Smooth muscle cell (in vitro differentiated cells): Measurements from ENCODE around the gene CCDC81. TPM values are rescaled to one million over a fixed set of nuclear protein-coding genes. Genes with fewer than 3 reads are reported as not detected.
A peak's percentile ranks its signal among the peaks of the same experiment; 100 is the strongest.

Experiments used
- DNase-seq: peaks from one replicate; lab custom pipeline; 2025; ENCODE audit not compliant: unreplicated experiment; lab: John Stamatoyannopoulos, UW
- H2AFZ ChIP-seq: fragments of 200-600 bp; sonication (generic); 2 replicates; pipeline ENCODE4 v1.6.0; 2016; ENCODE audit warnings: antibody characterized with exemption, low read depth, mild to moderate bottlenecking
- H3F3A ChIP-seq: fragments of 200-600 bp; sonication (generic); 2 replicates; pipeline ENCODE4 v1.6.0; 2017; ENCODE audit warnings: antibody characterized with exemption, low read depth
- H3K27ac ChIP-seq: fragments of 200-600 bp; sonication (generic); 2 replicates; pipeline ENCODE4 v1.5.1; 2016; ENCODE audit warnings: low read depth, mild to moderate bottlenecking
- H3K27me3 ChIP-seq: fragments of 200-600 bp; sonication (generic); 2 replicates; pipeline ENCODE4 v1.6.1; 2016; ENCODE audit warnings: low read depth, mild to moderate bottlenecking
- H3K36me3 ChIP-seq: fragments of 200-600 bp; sonication (generic); 2 replicates; pipeline ENCODE4 v1.5.1; 2016; ENCODE audit warnings: low read depth
- H3K4me1 ChIP-seq: fragments of 200-600 bp; sonication (generic); 2 replicates; pipeline ENCODE4 v1.5.1; 2016; ENCODE audit warnings: low read depth
- H3K4me2 ChIP-seq: fragments of 200-600 bp; sonication (generic); 2 replicates; pipeline ENCODE4 v1.6.0; 2016; ENCODE audit warnings: mild to moderate bottlenecking
- H3K4me3 ChIP-seq: fragments of 200-600 bp; sonication (generic); 2 replicates; pipeline ENCODE4 v1.5.1; 2016; ENCODE audit warnings: mild to moderate bottlenecking
- H3K79me2 ChIP-seq: fragments of 200-600 bp; sonication (generic); 2 replicates; pipeline ENCODE4 v1.6.0; 2016; ENCODE audit warnings: low read depth, mild to moderate bottlenecking
- H3K9ac ChIP-seq: fragments of 200-600 bp; sonication (generic); 2 replicates; pipeline ENCODE4 v1.6.0; 2016; ENCODE audit warnings: low read depth
- H3K9me3 ChIP-seq: fragments of 200-600 bp; sonication (generic); replicated peaks from 2 replicates; pipeline ENCODE4 v1.5.1; 2016; ENCODE audit warnings: low read depth
- H4K20me1 ChIP-seq: fragments of 200-600 bp; sonication (generic); 2 replicates; pipeline ENCODE4 v1.6.0; 2016; ENCODE audit warnings: low read depth
- WGBS: methylation state at CpG from one replicate; pipeline ENCODE4 v1.1.7; 2016; ENCODE audit warnings: low lambda C conversion rate; 5-methylcytosine and 5-hydroxymethylcytosine counted together
- polyA plus RNA-seq: library from polyadenylated mRNA; unstranded; fragments of >200 nt; fragmentation: Nextera tagmentation; extraction: Ambion mirVana; gene quantifications from 2 replicates; pipeline ENCODE4 v1.2.1, GENCODE V29; 2016
- total RNA-seq: library from RNA; depleted of rRNA; stranded (reverse); fragments of >200 nt; gene quantifications from 2 replicates; pipeline ENCODE4 v1.2.3, GENCODE V29; 2014
- TF ChIP-seq, protein P1 (sequence below): fragments of 200-600 bp; sonication (generic); IDR thresholded peaks from 2 replicates; pipeline ENCODE4 v1.5.1; 2017; ENCODE audit warnings: borderline replicate concordance, mild to moderate bottlenecking, antibody characterized with exemption; ENCODE audit not compliant: insufficient read depth, poor library complexity, severe bottlenecking

CCDC81 gene
- total and polyA plus RNA-seq, 2 experiments from 2014 or later = 4.8 to 9.8 TPM

DNA sequence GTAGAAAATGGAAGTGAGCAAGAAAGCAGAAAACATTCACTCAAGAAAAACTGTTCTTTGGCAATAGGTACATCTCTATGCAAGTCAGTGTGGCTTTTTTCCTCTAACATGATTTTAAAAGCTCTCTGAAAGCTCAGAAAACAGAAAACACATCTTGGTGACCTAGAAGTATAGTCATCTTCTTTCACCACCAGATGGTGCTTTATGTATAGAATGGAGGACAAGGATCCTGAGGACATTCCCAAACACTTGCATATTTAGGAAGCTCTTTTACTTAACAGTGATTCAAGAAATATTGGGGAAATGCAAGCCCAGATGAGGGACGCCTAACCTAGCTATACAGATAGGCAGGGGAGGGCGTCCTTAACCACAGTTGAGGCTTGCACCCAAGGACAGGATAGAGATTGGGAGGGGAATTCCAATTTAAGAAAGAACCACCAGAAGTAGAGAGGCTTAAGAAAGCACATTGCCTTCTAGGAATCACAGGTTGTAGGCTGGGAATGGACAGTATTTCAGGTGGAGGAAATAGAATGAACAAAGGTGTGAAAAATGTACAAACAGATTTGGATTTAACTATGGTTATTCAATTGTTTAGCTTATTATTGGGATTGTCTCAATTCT, 13.8 kb upstream of the CCDC81 start:
- no peak for DNase-seq
- no peaks in the 10 kb centered on the region for H3K36me3 ChIP-seq
- H3K27me3 ChIP-seq = no peaks in the 10 kb centered on the region
- no peak overlapping the region for H2AFZ ChIP-seq
- H3K79me2 ChIP-seq = no peaks in the 10 kb centered on the region
- no peaks in the 10 kb centered on the region for H3K9me3 ChIP-seq
- H3K27ac ChIP-seq = no peak overlapping the region
- TF ChIP-seq, protein P1, sequence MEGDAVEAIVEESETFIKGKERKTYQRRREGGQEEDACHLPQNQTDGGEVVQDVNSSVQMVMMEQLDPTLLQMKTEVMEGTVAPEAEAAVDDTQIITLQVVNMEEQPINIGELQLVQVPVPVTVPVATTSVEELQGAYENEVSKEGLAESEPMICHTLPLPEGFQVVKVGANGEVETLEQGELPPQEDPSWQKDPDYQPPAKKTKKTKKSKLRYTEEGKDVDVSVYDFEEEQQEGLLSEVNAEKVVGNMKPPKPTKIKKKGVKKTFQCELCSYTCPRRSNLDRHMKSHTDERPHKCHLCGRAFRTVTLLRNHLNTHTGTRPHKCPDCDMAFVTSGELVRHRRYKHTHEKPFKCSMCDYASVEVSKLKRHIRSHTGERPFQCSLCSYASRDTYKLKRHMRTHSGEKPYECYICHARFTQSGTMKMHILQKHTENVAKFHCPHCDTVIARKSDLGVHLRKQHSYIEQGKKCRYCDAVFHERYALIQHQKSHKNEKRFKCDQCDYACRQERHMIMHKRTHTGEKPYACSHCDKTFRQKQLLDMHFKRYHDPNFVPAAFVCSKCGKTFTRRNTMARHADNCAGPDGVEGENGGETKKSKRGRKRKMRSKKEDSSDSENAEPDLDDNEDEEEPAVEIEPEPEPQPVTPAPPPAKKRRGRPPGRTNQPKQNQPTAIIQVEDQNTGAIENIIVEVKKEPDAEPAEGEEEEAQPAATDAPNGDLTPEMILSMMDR = peak; percentile 39
- no peaks in the 10 kb centered on the region for H4K20me1 ChIP-seq
- H3K4me1 ChIP-seq = no peaks in the 10 kb centered on the region
- H3K9ac ChIP-seq = no peak overlapping the region
- no peak overlapping the region for H3K4me2 ChIP-seq
- 22% methylated on average over 2 of the region's 2 CpGs for WGBS
- no peak overlapping the region for H3K4me3 ChIP-seq
- no peaks in the 10 kb centered on the region for H3F3A ChIP-seq

DNA sequence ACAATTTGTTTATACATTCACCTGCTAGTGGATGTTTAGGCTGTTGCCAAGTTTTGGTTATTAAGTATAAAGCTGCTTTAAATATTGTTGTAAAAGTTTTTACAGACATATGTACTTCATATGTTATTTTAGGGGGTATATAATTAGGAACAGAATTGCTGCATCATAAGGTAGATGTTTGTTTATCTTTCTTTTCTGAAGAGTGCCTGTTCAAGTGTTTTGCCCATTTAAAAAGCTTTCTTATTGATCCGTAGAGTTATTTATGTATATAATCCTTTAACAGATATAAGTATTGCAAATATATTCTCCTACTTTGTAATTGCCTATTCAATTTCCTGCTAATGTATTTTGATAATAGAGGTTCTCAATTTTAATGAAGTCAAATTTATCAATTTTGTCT, 11.3 kb upstream of the CCDC81 start:
- Histone ChIP-seq H3K4me3 (no peak overlapping the region), H3K36me3 (no peaks in the 10 kb centered on the region), H3K27ac (no peak overlapping the region), H3K9ac (no peak overlapping the region), H3K4me2 (no peak overlapping the region), H4K20me1 (no peaks in the 10 kb centered on the region), H3K4me1 (no peaks in the 10 kb centered on the region), H2AFZ (no peak overlapping the region), H3K27me3 (no peaks in the 10 kb centered on the region), H3K9me3 (no peaks in the 10 kb centered on the region), H3F3A (no peaks in the 10 kb centered on the region), H3K79me2 (no peaks in the 10 kb centered on the region)
- WGBS = 100% methylated on average over 1 of the region's 1 CpG
- TF ChIP-seq, protein P1 = no peak
- DNase-seq = no peak

DNA sequence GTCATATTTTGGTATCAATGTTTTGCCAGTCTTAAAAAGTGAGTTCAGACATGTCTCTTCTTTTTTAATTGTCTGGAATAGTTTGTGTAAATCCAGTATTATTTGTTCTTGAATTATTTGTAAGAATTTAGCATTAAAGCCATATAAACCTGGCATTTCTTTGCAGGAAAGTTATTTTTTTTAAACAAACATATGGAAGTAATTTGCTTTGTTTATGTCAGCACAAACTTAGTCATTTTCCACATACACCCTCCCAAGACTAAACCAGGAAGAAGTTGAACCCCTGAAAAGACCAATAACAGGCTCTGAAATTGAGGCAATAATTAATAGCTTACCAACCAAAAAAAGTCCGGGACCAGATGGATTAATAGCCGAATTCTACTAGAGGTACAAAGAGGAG, 9.1 kb upstream of the CCDC81 start:
- Histone ChIP-seq H3K9me3 (no peaks in the 10 kb centered on the region), H3K9ac (no peak overlapping the region), H4K20me1 (no peaks in the 10 kb centered on the region), H3K4me2 (no peak overlapping the region), H3K27ac (no peak overlapping the region), H3F3A (peaks cover 2% of the 10 kb centered on the region), H3K27me3 (no peaks in the 10 kb centered on the region), H3K4me1 (no peaks in the 10 kb centered on the region), H3K36me3 (no peaks in the 10 kb centered on the region), H2AFZ (no peak overlapping the region), H3K79me2 (no peaks in the 10 kb centered on the region), H3K4me3 (no peak overlapping the region)
- TF ChIP-seq, protein P1 = no peak
- no peak for DNase-seq
- 91% methylated on average over 2 of the region's 2 CpGs for WGBS

DNA sequence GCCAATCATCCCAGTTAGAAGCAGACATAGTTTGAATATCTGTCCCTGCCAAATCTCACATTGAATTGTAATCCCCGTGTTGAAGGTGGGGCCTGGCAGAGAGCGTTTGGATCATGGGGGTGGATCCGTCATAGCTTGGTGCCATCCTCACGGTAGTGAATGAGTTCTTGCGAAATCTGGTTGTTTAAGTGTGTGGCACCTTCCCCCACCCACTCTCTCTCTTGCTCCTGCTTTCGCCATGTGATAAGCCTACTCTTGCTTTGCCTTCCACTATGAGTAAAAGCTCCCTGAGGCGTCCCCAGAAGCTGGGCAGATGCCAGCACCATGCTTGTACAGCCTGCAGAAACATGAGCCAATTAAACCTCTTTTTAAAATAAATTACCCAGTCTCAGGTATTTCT, 5.0 kb upstream of the CCDC81 start:
- Histone ChIP-seq H3K9me3 (no peaks in the 10 kb centered on the region), H3K79me2 (no peaks in the 10 kb centered on the region), H3K27ac (no peak overlapping the region), H3K4me1 (no peaks in the 10 kb centered on the region), H3F3A (peaks cover 8% of the 10 kb centered on the region), H4K20me1 (no peaks in the 10 kb centered on the region), H2AFZ (no peak overlapping the region), H3K4me3 (no peak overlapping the region), H3K4me2 (no peak overlapping the region), H3K9ac (no peak overlapping the region), H3K36me3 (no peaks in the 10 kb centered on the region), H3K27me3 (no peaks in the 10 kb centered on the region)
- TF ChIP-seq, protein P1 = no peak
- over 99% methylated on average over 7 of the region's 7 CpGs for WGBS
- DNase-seq = no peak
